ENCODE measurements around the gene PPP2R5C. TPM values are rescaled to one million over a fixed set of nuclear protein-coding genes. Genes with fewer than 3 reads are reported as not detected.
"Not testable (repeated sequence)": the region's sequence is repeated elsewhere in the genome, so short reads cannot be mapped to it uniquely, and the experiment has no call there.

Gene PPP2R5C
- total and polyA plus RNA-seq, 3 donors from 2014 or later = 106 to 166 (median 126) TPM

GRCh38 chr14:101970830-101971400, 209.4 kb downstream of the PPP2R5C start:
- Histone ChIP-seq H3K9me3 (no peaks in the 10 kb centered on the region), H3K36me3 (ENCODE audit: low read depth, missing control alignments) (no peaks in the 10 kb centered on the region), H3K27ac (no peak overlapping the region), H3K27me3 (no peaks in the 10 kb centered on the region), H3K4me1 (peaks cover 21% of the 10 kb centered on the region), H3K4me3 (no peak overlapping the region)
- WGBS, 2 donors = 81 to 93% methylated on average over 11 of the region's 11 CpGs
- TF ChIP-seq POLR2A (IDR thresholded peaks at IDR 0.05) = no peak
- intact Hi-C loops (cut with DNase I; ENCODE audit: low total_unique reads) = no loop called here
- DNase-seq = no peak

- peaks cover 15% of the 10 kb centered on the region for H3K4me1 ChIP-seq
- WGBS, 2 donors = 82 to 87% methylated on average over 2 of the region's 2 CpGs
- H3K36me3 ChIP-seq (ENCODE audit: low read depth, missing control alignments); H3K9me3 ChIP-seq; H3K4me3 ChIP-seq; H3K27me3 ChIP-seq; DNase-seq; intact Hi-C loops (cut with DNase I; ENCODE audit: low total_unique reads): not testable (repeated sequence)
- H3K27ac ChIP-seq = peak overlapping the region in 1 of 2 donors; percentile 65
Observed at GRCh38 chr14:101971458-101971857, 209.9 kb downstream of the PPP2R5C start.

- Histone ChIP-seq H3K9me3 (no peaks in the 10 kb centered on the region), H3K4me1 (peaks cover 15% of the 10 kb centered on the region), H3K27ac (peak overlapping the region in 1 of 2 donors; percentile 65), H3K27me3 (no peaks in the 10 kb centered on the region), H3K36me3 (ENCODE audit: low read depth, missing control alignments) (no peaks in the 10 kb centered on the region), H3K4me3 (no peak overlapping the region)
- intact Hi-C loops (cut with DNase I; ENCODE audit: low total_unique reads) = no loop called here
- peak; percentile 80 for DNase-seq
- TF ChIP-seq CTCF (IDR thresholded peaks at IDR 0.05) (no peak), POLR2A (IDR thresholded peaks at IDR 0.05) (no peak)
- WGBS, 2 donors = 36 to 45% methylated on average over 10 of the region's 10 CpGs
Observed at GRCh38 chr14:101972126-101972866, 210.8 kb downstream of the PPP2R5C start.

- DNase-seq = no peak
- Histone ChIP-seq H3K4me1 (peaks cover 15% of the 10 kb centered on the region), H3K9me3 (no peaks in the 10 kb centered on the region), H3K36me3 (ENCODE audit: low read depth, missing control alignments) (no peaks in the 10 kb centered on the region), H3K4me3 (no peak overlapping the region), H3K27ac (no peak overlapping the region), H3K27me3 (no peaks in the 10 kb centered on the region)
- TF ChIP-seq POLR2A (IDR thresholded peaks at IDR 0.05) (no peak), CTCF (IDR thresholded peaks at IDR 0.05) (no peak)
- WGBS, 2 donors = 94 to 97% methylated on average over 7 of the region's 7 CpGs
- intact Hi-C loops (cut with DNase I; ENCODE audit: low total_unique reads) = no loop called here
Observed at GRCh38 chr14:101973356-101973755, 211.8 kb downstream of the PPP2R5C start.

GRCh38 chr14:101975231-101975630, 213.7 kb downstream of the PPP2R5C start:
- no peaks in the 10 kb centered on the region for H3K9me3 ChIP-seq
- H3K27ac ChIP-seq = no peak overlapping the region
- 84 to 85% methylated on average over 7 of the region's 7 CpGs for WGBS, 2 donors
- DNase-seq = no peak
- no peaks in the 10 kb centered on the region for H3K27me3 ChIP-seq
- H3K4me3 ChIP-seq = no peak overlapping the region
- no peak for TF ChIP-seq CTCF (IDR thresholded peaks at IDR 0.05)
- intact Hi-C loops (cut with DNase I; ENCODE audit: low total_unique reads) = no loop called here
- H3K4me1 ChIP-seq = peaks cover 15% of the 10 kb centered on the region
- no peaks in the 10 kb centered on the region for H3K36me3 ChIP-seq (ENCODE audit: low read depth, missing control alignments)

Small RNA genes lying within 50 kb of the gene (small RNA-seq; reads per million reads assigned to genes)
- gene AL118558.2 (0 reads per million in 2 donors), gene RNU6-790P (0 reads per million in 2 donors)

Other genes starting within 250 kb of the PPP2R5C start
- 1 to 10 TPM; 2.4 to 4.6 TPM for gene DIO3, start 200.2 kb upstream of the PPP2R5C start, total RNA-seq
- gene DIO3, start 200.2 kb upstream of the PPP2R5C start, polyA plus RNA-seq (ENCODE audit: insufficient read depth, low read depth, low replicate concordance) = 2.3 TPM
- 100 to 1,000 TPM; 538 to 691 TPM for gene DYNC1H1, start 202.9 kb downstream of the PPP2R5C start, total RNA-seq
- 313 TPM for gene DYNC1H1, start 202.9 kb downstream of the PPP2R5C start, polyA plus RNA-seq (ENCODE audit: insufficient read depth, low read depth, low replicate concordance)

Data from testis (tissue), 3 donors.